ENCODE results near the gene COL5A1. TPM values are rescaled to one million over a fixed set of nuclear protein-coding genes. Genes with fewer than 3 reads are reported as not detected.

Gene COL5A1
- total RNA-seq, 4 donors from 2014 or later: 7.1 to 69.3 (median 16.1) TPM

- Histone ChIP-seq H3K4me1 (peaks cover 0 to 22% (median 14%) of the 10 kb centered on the region in 4 donors), H3K27ac (no peak overlapping the region), H3K9me3 (no peaks in the 10 kb centered on the region), H3K27me3 (no peaks in the 10 kb centered on the region), H3K4me3 (no peak overlapping the region), H3K36me3 (no peaks in the 10 kb centered on the region)
- 84% methylated on average over 13 of the region's 13 CpGs; no CpG with 5 or more reads in 1 of the 2 donors for WGBS, 2 donors (ENCODE audit: low coverage in 1 of 2)
- DNase-seq: peak; percentile 19
- intact Hi-C loops (cut with DNase I; ENCODE audit: low total_unique reads): no loop called here
- TF ChIP-seq POLR2A (IDR thresholded peaks at IDR 0.05) (no peak), EP300 (IDR thresholded peaks at IDR 0.05; ENCODE audit: low read depth) (no peak), CTCF (IDR thresholded peaks at IDR 0.05) (no peak), POLR2AphosphoS5 (IDR thresholded peaks at IDR 0.05) (no peak)
- in situ Hi-C loops (cut with MboI; ENCODE audit: low pct_ligation_motif_present in 1 of 4, low pct_unique_long_range_greater_than_20kb in 1 of 4, low sequenced_read_pairs in 3 of 4): no loop called here
Observed at GRCh38 chr9:134778156-134778555, 136.6 kb downstream of the COL5A1 start.

DNA sequence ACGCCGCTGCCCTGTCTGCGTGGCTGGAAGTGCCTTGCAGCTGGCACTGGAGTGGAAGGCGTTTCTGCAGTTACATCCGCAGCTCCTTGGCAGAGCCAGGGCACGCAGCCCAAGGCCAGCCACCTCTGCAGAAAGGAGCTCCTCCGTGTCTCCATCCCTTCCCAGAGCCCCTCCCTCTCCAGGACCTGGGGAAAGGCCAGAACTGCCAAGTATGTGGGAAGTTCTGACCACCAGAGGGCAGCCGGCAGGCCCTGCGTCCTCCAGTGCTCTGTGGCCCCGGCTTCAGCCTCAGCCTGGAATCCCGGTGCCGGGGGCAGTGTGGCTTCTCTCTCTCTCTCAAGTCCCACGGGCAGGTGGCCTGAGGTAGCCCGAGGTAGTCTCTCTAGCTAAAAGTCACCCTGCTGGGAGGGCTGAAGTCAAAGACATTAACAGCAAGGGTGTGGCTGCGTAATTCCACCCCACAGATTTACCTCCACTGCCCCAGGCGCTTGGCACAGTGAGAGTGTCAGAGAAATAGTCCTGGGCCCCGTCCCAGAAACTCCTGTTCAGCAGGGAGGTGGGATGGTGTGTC, 137.3 kb downstream of the COL5A1 start:
- H3K27ac ChIP-seq: no peak overlapping the region
- peaks cover 0 to 22% (median 14%) of the 10 kb centered on the region in 4 donors for H3K4me1 ChIP-seq
- H3K36me3 ChIP-seq: no peaks in the 10 kb centered on the region

GRCh38 chr9:134779640-134780039, 138.0 kb downstream of the COL5A1 start:
- H3K36me3 ChIP-seq: no peaks in the 10 kb centered on the region
- 75 to 80% methylated on average over 1 to 8 of the region's 8 CpGs for whole genome bisulfite sequencing, 2 donors (ENCODE audit: low coverage in 1 of 2)
- intact Hi-C loops (cut with DNase I; ENCODE audit: low total_unique reads) (no loop called here), in situ Hi-C loops (cut with MboI; ENCODE audit: low pct_ligation_motif_present in 1 of 4, low pct_unique_long_range_greater_than_20kb in 1 of 4, low sequenced_read_pairs in 3 of 4) (no loop called here)
- H3K4me1 ChIP-seq: peaks cover 0 to 19% (median 13%) of the 10 kb centered on the region in 4 donors
- no peak overlapping the region for H3K27ac ChIP-seq
- H3K9me3 ChIP-seq: no peaks in the 10 kb centered on the region
- DNase-seq: no peak
- no peaks in the 10 kb centered on the region for H3K27me3 ChIP-seq
- H3K4me3 ChIP-seq: no peak overlapping the region
- no peak for TF ChIP-seq EP300 (IDR thresholded peaks at IDR 0.05; ENCODE audit: low read depth)
- no peak for TF ChIP-seq CTCF (IDR thresholded peaks at IDR 0.05)
- no peak for TF ChIP-seq POLR2AphosphoS5 (IDR thresholded peaks at IDR 0.05)
- TF ChIP-seq POLR2A (IDR thresholded peaks at IDR 0.05): no peak

More for the DNA sequence above, 137.3 kb downstream of the COL5A1 start:
- WGBS, 2 donors (ENCODE audit: low coverage in 1 of 2): 49% methylated on average over 17 of the region's 17 CpGs; no CpG with 5 or more reads in 1 of the 2 donors
- no peaks in the 10 kb centered on the region for H3K9me3 ChIP-seq
- peak; percentile 53 for DNase-seq
- intact Hi-C loops (cut with DNase I; ENCODE audit: low total_unique reads): no loop called here
- no peak overlapping the region for H3K4me3 ChIP-seq
- TF ChIP-seq CTCF (IDR thresholded peaks at IDR 0.05) (peak; percentile 50 to 57 (median 54)), EP300 (IDR thresholded peaks at IDR 0.05; ENCODE audit: low read depth) (no peak), POLR2AphosphoS5 (IDR thresholded peaks at IDR 0.05) (no peak), POLR2A (IDR thresholded peaks at IDR 0.05) (no peak)
- in situ Hi-C loops (cut with MboI; ENCODE audit: low pct_ligation_motif_present in 1 of 4, low pct_unique_long_range_greater_than_20kb in 1 of 4, low sequenced_read_pairs in 3 of 4): no loop called here
- no peaks in the 10 kb centered on the region for H3K27me3 ChIP-seq

GRCh38 chr9:134781591-134782302, 140.1 kb downstream of the COL5A1 start:
- no peak overlapping the region for H3K4me3 ChIP-seq
- no peaks in the 10 kb centered on the region for H3K27me3 ChIP-seq
- H3K4me1 ChIP-seq: peaks cover 0 to 3% (median 0%) of the 10 kb centered on the region in 4 donors
- H3K36me3 ChIP-seq: no peaks in the 10 kb centered on the region
- H3K27ac ChIP-seq: no peak overlapping the region
- no peak for DNase-seq
- intact Hi-C loops (cut with DNase I; ENCODE audit: low total_unique reads) (no loop called here), in situ Hi-C loops (cut with MboI; ENCODE audit: low pct_ligation_motif_present in 1 of 4, low pct_unique_long_range_greater_than_20kb in 1 of 4, low sequenced_read_pairs in 3 of 4) (no loop called here)
- 72% methylated on average over 27 of the region's 28 CpGs; no CpG with 5 or more reads in 1 of the 2 donors for WGBS, 2 donors (ENCODE audit: low coverage in 1 of 2)
- TF ChIP-seq CTCF (IDR thresholded peaks at IDR 0.05) (no peak), POLR2A (IDR thresholded peaks at IDR 0.05) (no peak), POLR2AphosphoS5 (IDR thresholded peaks at IDR 0.05) (no peak), EP300 (IDR thresholded peaks at IDR 0.05; ENCODE audit: low read depth) (no peak)
- no peaks in the 10 kb centered on the region for H3K9me3 ChIP-seq
